Fibroblast of upper back skin (primary cell): ENCODE measurements around the gene C19orf18.

ENCODE experiments used
- DNase-seq: peaks from one replicate; pipeline ENCODE4 v3.0.0-alpha.2; 2013

Gene C19orf18

DNA sequence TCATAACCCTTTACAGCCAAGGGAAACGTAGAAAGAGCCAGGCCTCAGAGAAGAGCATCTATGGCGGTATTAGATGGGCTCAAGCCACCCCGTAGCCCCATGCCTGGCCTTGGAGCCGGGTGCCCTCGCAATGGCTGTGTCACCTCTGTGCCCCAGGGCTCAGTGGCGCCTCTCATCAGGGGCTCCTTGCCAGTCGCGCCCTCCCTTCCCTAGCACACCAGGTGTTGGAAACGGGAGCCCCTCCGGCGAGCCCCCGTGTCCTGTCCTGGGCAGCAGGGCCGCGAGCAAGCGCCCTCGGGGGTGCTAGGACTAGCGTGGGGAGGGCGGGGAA is 27.3 kb downstream of the C19orf18 start:
- no peak for DNase-seq

DNA sequence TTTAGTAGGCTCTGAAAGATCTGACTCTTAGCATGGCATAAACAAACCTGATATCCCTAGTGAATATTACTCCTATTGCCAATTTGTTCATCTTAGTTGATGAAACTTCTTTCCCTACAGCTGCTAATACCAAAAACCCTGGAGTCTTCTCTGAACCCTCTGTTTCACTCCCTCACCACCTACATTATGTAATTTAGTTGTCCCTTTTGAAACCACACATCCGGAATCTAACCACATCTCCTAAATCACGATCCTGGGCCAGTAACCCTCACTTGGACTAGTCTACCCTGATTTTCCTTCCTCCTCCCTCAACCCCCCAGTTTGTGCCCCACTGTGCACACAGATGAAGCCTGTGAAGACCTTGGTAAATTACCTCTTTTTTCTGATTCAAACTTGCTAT is 28.0 kb downstream of the C19orf18 start:
- DNase-seq = no peak

DNA sequence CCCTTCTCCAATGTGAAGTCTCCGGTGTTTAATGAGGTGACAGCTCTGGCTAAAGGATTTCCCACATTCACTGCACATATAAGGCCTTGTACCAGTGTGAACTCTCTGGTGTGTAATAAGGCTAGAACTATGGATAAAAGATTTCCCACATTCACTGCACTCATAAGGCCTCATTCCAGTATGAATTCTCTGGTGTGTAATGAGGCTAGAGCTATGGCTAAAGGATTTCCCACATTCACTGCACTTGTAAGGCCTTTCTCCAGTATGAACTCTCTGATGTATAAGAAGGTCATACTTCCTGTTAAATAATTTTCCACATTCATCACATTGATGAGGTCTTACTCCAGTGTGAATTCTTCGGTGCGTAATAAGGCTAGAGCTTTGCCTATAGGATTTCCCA is 32.7 kb downstream of the C19orf18 start:
- DNase-seq = no peak

DNA sequence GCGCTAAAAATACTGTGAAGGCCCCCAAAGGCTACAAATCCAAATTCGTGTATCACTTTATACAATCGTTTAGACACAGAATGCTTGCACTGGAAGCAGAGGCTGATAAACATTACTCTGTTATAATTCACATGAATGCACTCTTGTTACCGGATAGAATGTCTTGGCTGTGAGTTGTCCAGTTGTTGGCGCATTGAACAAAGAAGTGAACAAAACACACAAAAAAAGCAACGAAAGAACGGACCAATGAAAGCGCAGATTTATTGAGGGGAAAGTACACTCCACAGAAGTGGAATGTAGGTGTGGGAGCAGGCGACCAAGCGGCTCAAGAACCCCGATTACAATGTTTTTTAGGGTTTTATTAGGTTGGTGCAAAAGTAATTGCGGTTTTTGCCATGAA is 38.6 kb downstream of the C19orf18 start:
- no peak for DNase-seq

DNA sequence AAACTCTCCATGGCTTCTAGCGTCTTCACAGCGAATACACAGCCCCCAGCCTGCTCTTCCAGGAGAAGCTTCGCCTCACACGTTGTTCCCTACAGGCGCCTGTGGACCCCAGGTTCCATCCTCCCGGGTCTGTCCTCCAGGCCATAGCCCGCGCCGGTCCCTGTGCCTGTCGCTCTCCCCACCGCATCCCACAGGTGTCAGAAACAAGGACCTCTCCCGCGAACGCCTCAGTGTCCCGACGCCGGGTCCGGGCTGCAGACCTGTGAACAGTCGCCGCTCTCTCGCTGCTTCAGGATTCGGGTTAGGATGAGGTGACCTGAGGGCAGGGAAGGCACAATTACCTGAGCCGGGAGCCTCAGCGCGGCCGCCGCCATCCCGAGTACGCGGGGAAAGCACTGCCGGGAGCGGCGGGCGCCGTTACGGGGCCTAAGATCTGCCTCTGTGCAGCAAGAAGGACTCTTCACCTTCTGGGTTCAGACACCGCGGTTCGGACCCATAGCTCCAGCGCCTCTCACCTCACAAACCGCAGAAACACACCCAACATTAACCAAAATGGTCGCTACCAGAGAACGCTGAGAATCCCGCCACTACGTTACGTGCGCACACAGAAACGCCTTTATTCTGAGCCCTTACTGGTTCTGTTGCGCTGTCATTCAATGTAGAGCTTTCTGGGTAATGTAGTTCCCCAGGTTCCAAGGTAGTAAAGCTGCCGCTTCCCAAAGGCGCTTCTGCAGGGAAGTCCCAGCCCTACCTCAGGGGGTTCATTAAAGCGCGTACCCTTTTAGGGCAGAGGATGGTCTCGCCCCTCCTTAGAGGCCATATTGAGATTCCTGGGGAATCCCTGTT is 39.3 kb downstream of the C19orf18 start, which contains the start of gene ZNF418:
Gene ZNF418 (minus strand): TSS at position 583 of the 846 bp plus-strand sequence. CDS start 1,580 bp downstream, outside the sequence.
- peak; percentile 82 for DNase-seq

DNA sequence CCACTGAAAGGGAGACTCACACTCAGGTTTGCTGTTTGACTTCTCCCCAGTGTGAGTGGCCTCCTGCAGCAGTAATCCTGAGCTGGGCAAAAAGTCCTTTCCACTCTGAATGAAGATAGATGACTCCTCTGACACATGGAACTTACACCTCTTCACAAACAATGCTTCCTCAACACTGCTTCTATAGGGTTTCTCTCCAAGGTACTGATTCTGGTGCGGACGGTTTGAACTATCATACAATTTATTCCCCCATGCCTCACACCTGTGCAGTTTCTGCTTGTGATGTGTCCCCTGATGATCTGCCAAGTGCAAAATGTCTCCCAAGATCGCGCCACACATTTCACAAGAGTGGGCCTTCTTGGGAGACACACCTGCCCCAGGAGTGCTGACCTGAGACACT is 46.7 kb downstream of the C19orf18 start:
- no peak for DNase-seq

DNA sequence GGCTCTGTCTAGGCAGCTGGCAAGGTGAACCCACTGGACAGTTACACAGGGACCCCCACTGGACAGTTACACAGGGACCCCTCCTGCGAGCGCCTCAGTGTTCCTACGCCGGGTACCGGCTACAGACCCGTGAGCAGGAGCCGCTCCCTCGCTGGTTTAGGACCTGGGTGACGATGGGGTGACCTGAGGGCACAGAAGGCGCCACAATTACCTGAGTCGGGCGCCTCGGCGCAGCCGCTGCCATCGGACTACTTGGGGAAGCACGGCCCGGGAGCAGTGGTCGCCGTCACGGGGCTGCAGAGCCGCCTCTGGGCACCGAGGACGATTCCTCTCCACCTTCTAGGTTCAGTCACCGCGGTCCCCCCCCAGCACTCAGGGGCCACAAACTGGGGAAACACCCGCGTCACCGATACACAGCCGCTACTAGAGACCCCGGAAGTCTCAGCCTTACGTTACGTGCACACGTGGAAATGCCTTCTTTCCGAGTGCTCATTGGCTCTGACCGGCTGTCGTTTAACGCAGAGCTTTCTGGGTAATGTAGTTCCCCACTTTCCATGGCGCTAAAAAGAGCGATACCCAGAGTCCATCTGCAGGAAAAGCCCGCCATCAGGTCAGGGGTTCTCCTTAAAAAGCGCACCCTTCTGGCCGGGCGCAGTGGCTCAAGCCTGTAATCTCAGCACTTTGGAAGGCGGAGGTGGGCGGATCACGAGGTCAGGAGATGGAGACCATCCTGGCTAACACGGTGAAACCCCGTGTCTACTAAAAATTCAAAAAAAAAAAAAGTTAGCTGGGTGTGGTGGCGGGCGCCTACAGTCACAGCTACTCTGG is 58.0 kb downstream of the C19orf18 start, which contains the start of gene ZNF417:
Gene ZNF417 (minus strand): TSS at position 425 of the 828 bp plus-strand sequence. CDS start 181 bp downstream, at position 244.
- peak; percentile 96 for DNase-seq

DNA sequence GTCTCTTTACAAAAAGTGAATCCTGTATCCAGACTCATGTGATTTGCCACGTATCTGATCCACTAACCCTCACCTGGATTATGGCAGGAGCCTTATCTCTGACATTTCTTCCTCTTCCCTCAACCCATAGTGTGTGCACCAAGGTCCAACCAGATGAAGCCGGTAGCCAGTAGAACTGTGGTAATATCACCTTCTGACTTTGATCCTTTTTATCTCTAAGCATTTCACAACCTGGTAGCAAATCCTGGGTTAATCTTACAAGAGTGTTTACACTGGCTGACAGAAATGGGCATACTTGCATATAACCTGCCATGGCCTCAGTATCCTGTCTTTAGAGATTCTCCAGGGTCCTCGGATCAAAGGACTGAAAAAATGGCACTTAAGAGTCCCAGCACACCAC is 59.8 kb downstream of the C19orf18 start:
- DNase-seq = no peak
